CD4-positive, alpha-beta T cell treated with Interleukin-21 for 1 hour (primary cell): ENCODE measurements around the gene HEATR5A.
"Not testable (repeated sequence)": the region's sequence is repeated elsewhere in the genome, so short reads cannot be mapped to it uniquely, and the experiment has no call there.

Experiments
- DNase-seq: peaks from one replicate; pipeline ENCODE4 v3.0.0-alpha.2; 2020

The HEATR5A gene

GRCh38 chr14:31255918-31256317 is 164.4 kb downstream of the HEATR5A start:
- DNase-seq = not testable (repeated sequence)

- no peak for DNase-seq
Observed at GRCh38 chr14:31255286-31255685, 165.1 kb downstream of the HEATR5A start.

GRCh38 chr14:31253746-31254471 is 166.4 kb downstream of the HEATR5A start:
- no peak for DNase-seq

GRCh38 chr14:31252865-31253264 is 167.5 kb downstream of the HEATR5A start:
- no peak for DNase-seq

- DNase-seq = no peak
Observed at GRCh38 chr14:31251028-31251958, 169.1 kb downstream of the HEATR5A start.

GRCh38 chr14:31244626-31245025 is 175.7 kb downstream of the HEATR5A start:
- no peak for DNase-seq

GRCh38 chr14:31243860-31244259 is 176.5 kb downstream of the HEATR5A start:
- DNase-seq = no peak

- not testable (repeated sequence) for DNase-seq
Observed at GRCh38 chr14:31242161-31242940, 178.0 kb downstream of the HEATR5A start.
